GM18505 (cell line): ENCODE data around the gene PRKAR1B.

Experiments
- ATAC-seq: cut with Tn5 transposase; IDR thresholded peaks from one replicate; pipeline ENCODE4 v1.9.1; 2021; ENCODE audit not compliant: unreplicated experiment
- POLR2A ChIP-seq: IDR thresholded peaks from 4 replicates; pipeline ENCODE4 v1.6.1; 2011; ENCODE audit warnings: borderline replicate concordance; ENCODE audit not compliant: insufficient read depth, insufficient read length; ENCODE audit errors: extremely low read depth

The PRKAR1B gene

GRCh38 chr7:630111-630511 lies 97.0 kb downstream of the PRKAR1B start:
- no peak for ATAC-seq
- no peak for TF ChIP-seq POLR2A

DNA sequence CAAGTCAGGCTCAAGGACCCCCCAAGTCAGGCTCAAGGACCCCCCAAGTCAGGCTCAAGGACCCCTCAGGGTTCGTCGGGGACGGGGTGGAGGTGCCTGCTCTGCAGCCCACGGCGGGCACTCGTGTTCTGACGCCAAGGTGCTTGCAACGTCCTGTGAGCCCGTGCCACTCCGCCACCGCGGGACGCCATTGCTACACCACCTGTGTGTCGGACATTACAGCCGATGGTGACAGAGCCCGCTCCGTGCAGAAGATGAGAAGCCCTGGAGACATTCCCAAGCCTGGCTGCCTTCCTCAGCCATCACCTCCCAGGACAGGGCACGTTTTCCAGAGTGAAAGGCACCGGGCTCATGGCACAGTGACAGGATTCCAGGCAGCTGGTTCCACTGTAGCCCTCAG lies 98.3 kb downstream of the PRKAR1B start:
- no peak for TF ChIP-seq POLR2A
- no peak for ATAC-seq

- no peak for TF ChIP-seq POLR2A
- ATAC-seq, result no peak
These were observed 98.7 kb downstream of the PRKAR1B start for GRCh38 chr7:628402-628763.

- TF ChIP-seq POLR2A, result no peak
- ATAC-seq, result no peak
These were observed 99.2 kb downstream of the PRKAR1B start for GRCh38 chr7:627661-628401.

GRCh38 chr7:625376-625971 lies 101.6 kb downstream of the PRKAR1B start:
- no peak for TF ChIP-seq POLR2A

GRCh38 chr7:623464-623863 lies 103.6 kb downstream of the PRKAR1B start:
- no peak for ATAC-seq
- no peak for TF ChIP-seq POLR2A

More at GRCh38 chr7:625376-625971, 101.6 kb downstream of the PRKAR1B start:
- no peak for ATAC-seq

DNA sequence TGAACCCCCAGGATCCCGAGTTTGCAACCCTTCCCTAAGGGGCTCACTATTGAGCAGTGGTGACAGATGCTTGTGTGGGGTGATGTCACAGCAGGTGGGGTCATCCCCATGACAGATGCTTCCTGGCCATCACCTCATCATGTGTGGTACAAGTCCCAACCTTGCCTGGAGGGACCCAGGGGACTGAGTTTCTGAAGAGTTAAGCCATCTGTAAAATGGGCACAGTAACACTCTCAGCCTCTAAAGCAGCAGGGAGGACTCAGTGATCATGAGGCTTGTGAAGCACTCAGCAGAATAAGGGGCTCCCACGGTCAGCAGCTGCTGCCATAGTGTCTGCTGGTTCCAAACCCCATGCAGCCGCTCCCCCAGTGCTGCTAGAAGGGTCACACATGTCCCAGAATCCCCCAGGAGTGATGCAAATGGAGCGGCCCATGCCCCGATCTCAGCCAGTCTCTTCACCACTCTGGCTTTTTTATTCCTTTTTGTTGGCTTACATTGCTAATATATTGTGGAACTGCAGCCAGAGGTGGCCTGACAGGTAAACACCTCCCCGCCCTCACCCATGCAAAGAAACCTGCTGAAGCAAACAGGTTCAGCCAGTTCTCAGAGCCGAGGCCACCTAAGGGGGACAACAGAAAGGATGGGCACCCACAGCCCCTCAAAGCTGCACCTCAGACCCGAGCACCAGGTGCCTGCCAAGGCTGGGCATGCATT lies 105.4 kb downstream of the PRKAR1B start:
- no peak for ATAC-seq
- no peak for TF ChIP-seq POLR2A

DNA sequence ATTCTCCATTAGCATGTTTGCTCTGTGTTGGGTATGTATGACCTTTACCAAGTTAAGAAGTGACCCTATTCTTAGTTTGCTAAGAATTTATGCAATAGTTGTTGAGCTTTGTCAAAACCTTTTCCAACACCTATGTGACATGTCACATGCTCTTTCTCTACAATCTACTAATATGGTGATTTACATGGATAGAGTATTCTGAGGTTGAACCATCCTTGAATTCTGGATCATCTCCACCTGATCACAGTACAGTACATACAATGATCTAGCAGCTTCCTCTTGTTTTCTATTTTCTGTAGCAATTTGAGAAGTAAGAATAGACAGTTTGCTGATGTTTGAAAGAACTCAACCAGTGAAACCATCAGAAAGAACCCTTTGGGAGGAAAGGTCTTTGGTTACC lies 106.2 kb downstream of the PRKAR1B start:
- ATAC-seq, result no peak
- TF ChIP-seq POLR2A, result no peak

GRCh38 chr7:620056-620455 lies 107.0 kb downstream of the PRKAR1B start:
- TF ChIP-seq POLR2A, result no peak
- ATAC-seq, result no peak

DNA sequence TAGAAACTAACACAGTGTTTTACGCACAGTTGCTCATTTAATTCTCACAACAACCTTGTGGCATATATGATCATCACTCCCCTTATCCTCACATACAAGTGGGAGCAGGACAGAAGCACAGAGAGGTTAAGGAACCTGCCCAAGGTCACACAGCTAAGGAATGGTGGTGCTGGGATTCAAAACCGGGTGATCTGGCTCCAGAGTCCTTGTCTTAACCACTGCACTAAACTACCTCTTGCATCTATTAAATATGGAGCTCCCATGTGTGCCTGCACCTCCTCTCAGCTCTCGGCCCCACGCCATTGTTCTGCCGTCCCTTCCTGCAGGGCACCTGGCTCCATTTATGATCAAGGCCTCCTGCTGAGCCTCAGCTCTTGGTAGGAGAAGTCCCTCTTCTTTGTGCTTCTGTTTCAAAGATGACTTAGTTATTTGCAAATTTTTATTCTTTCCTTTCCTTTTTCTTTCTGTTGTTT lies 107.7 kb downstream of the PRKAR1B start:
- TF ChIP-seq POLR2A, result no peak
- ATAC-seq, result no peak

- ATAC-seq, result no peak
- TF ChIP-seq POLR2A, result no peak
These were observed 108.3 kb downstream of the PRKAR1B start for GRCh38 chr7:618539-619367.

- no peak for ATAC-seq
- no peak for TF ChIP-seq POLR2A
These were observed 109.2 kb downstream of the PRKAR1B start for GRCh38 chr7:617614-618538.
